ENCODE results near the gene FSD1.

DNA sequence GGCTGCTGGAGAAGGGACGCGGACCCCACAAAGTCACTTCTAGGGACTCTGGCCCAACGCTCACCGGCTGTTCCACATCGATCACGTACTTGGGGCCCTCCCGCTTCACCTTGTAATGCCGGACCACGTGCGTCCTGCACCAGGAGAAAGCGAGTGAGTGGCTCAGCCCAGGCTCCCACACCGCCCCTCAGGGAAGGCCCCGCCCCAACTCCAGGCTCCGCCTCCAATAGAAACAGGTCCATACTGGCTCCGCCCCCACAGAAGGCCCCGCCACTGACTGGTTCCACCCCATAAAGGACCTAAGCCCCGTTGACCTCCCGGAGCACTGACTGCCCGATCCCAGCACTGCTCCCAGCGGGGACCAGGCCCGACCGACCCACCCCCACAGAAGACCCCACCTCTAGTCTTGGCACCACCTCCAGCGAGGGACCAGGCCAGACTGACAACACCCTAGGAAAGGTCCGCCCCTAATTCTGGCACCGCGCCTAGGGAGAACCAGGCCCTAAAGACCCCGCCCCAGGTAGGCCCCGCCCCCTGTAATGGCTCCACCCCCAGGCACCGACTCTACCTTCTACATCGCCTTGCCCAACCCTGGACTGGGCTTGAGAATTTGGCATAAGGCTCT lies 23.0 kb downstream of the FSD1 start:
- TF ChIP-seq CTCF (IDR thresholded peaks at IDR 0.05) (no peak), POLR2A (IDR thresholded peaks at IDR 0.05) (no peak)

Measured in Peyer's patch (tissue), 4 donors.